ENCODE data around the gene APOB.

APOB gene

DNA sequence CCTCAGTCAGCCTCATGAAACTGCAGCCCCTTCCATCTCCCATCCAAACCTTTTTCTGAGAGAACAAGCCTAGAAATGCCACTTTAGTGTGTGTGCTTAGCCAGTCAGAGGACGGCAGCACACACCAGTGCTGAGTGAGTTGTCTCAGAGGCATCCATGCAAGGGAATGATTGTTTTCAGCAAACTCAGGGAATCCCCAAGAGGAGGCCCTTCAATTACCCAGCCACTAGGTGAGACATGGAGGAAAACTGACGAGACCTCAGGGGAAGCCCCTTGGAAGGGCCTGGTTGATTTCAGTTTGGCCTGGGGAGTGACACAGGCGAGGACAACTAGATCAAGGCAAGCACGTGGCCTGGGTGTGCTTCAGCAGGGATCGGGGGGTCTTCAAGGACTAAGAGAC, 49.7 kb downstream of the APOB start:
- no peak overlapping the region for H3K9ac ChIP-seq
- H3K36me3 ChIP-seq (ENCODE audit: insufficient read depth) = no peaks in the 10 kb centered on the region
- H2AFZ ChIP-seq (ENCODE audit: low read depth) = no peak overlapping the region
- no peaks in the 10 kb centered on the region for H4K20me1 ChIP-seq (ENCODE audit: insufficient read depth)
- no peaks in the 10 kb centered on the region for H3K4me1 ChIP-seq (ENCODE audit: low read depth, poor library complexity, severe bottlenecking)
- H3K27ac ChIP-seq = no peak overlapping the region
- TF ChIP-seq, protein P1, sequence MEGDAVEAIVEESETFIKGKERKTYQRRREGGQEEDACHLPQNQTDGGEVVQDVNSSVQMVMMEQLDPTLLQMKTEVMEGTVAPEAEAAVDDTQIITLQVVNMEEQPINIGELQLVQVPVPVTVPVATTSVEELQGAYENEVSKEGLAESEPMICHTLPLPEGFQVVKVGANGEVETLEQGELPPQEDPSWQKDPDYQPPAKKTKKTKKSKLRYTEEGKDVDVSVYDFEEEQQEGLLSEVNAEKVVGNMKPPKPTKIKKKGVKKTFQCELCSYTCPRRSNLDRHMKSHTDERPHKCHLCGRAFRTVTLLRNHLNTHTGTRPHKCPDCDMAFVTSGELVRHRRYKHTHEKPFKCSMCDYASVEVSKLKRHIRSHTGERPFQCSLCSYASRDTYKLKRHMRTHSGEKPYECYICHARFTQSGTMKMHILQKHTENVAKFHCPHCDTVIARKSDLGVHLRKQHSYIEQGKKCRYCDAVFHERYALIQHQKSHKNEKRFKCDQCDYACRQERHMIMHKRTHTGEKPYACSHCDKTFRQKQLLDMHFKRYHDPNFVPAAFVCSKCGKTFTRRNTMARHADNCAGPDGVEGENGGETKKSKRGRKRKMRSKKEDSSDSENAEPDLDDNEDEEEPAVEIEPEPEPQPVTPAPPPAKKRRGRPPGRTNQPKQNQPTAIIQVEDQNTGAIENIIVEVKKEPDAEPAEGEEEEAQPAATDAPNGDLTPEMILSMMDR (conservative IDR thresholded peaks at IDR 0.05; ENCODE audit: low read depth, low read length) = no peak
- H3K4me3 ChIP-seq (IDR thresholded peaks at IDR 0.05; ENCODE audit: insufficient read depth, low read depth, low read length) = no peak overlapping the region
- no peak overlapping the region for H3K4me2 ChIP-seq
- H3K27me3 ChIP-seq (ENCODE audit: insufficient read depth, low read depth) = no peaks in the 10 kb centered on the region
- H3K79me2 ChIP-seq (ENCODE audit: insufficient read depth, low read depth) = no peaks in the 10 kb centered on the region

DNA sequence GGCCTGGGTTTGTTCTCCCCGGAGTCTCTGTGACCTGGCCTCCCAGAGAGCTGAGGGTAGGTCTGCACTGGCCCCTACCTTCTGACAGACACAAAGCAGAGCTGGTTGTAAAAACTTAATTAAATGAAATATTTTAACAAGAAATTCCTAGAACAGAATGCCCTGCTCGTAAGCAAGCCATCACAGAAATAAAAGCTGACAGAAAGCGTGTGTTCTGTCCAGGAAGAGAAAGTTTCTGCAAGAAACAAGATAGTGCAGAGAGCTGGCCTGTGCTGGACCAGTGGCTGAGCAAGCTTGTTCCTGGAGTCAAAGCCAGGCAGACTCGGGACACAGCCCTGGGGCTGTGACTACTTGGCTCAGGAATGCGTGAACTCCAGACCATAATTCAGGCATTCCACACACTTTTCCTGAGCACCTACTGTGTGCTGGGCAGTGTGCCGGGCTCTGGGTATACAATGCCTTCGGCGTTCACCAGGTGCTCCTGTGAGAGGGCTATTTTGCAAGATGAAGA, 51.6 kb downstream of the APOB start:
- Histone ChIP-seq H3K79me2 (ENCODE audit: insufficient read depth, low read depth) (no peaks in the 10 kb centered on the region), H3K9ac (no peak overlapping the region), H3K4me2 (no peak overlapping the region), H3K36me3 (ENCODE audit: insufficient read depth) (no peaks in the 10 kb centered on the region), H4K20me1 (ENCODE audit: insufficient read depth) (no peaks in the 10 kb centered on the region), H3K4me1 (ENCODE audit: low read depth, poor library complexity, severe bottlenecking) (no peaks in the 10 kb centered on the region), H3K27me3 (ENCODE audit: insufficient read depth, low read depth) (no peaks in the 10 kb centered on the region), H2AFZ (ENCODE audit: low read depth) (no peak overlapping the region), H3K4me3 (IDR thresholded peaks at IDR 0.05; ENCODE audit: insufficient read depth, low read depth, low read length) (no peak overlapping the region), H3K27ac (no peak overlapping the region)
- TF ChIP-seq, protein P1 (conservative IDR thresholded peaks at IDR 0.05; ENCODE audit: low read depth, low read length) = no peak

- Histone ChIP-seq H4K20me1 (ENCODE audit: insufficient read depth) (no peaks in the 10 kb centered on the region), H3K27me3 (ENCODE audit: insufficient read depth, low read depth) (no peaks in the 10 kb centered on the region), H3K4me2 (no peak overlapping the region), H3K36me3 (ENCODE audit: insufficient read depth) (no peaks in the 10 kb centered on the region), H3K79me2 (ENCODE audit: insufficient read depth, low read depth) (no peaks in the 10 kb centered on the region), H3K9ac (no peak overlapping the region), H3K27ac (no peak overlapping the region), H3K4me1 (ENCODE audit: low read depth, poor library complexity, severe bottlenecking) (no peaks in the 10 kb centered on the region), H3K4me3 (IDR thresholded peaks at IDR 0.05; ENCODE audit: insufficient read depth, low read depth, low read length) (no peak overlapping the region), H2AFZ (ENCODE audit: low read depth) (no peak overlapping the region)
- TF ChIP-seq, protein P1 (conservative IDR thresholded peaks at IDR 0.05; ENCODE audit: low read depth, low read length) = no peak
These were observed 53.1 kb downstream of the APOB start for GRCh38 chr2:20990442-20991430.

GRCh38 chr2:20989404-20989803, 54.5 kb downstream of the APOB start:
- Histone ChIP-seq H3K27me3 (ENCODE audit: insufficient read depth, low read depth) (no peaks in the 10 kb centered on the region), H3K4me3 (IDR thresholded peaks at IDR 0.05; ENCODE audit: insufficient read depth, low read depth, low read length) (no peak overlapping the region), H3K36me3 (ENCODE audit: insufficient read depth) (no peaks in the 10 kb centered on the region), H2AFZ (ENCODE audit: low read depth) (no peak overlapping the region), H3K27ac (no peak overlapping the region), H3K9ac (no peak overlapping the region), H4K20me1 (ENCODE audit: insufficient read depth) (no peaks in the 10 kb centered on the region), H3K4me1 (ENCODE audit: low read depth, poor library complexity, severe bottlenecking) (no peaks in the 10 kb centered on the region), H3K4me2 (no peak overlapping the region), H3K79me2 (ENCODE audit: insufficient read depth, low read depth) (no peaks in the 10 kb centered on the region)
- TF ChIP-seq, protein P1 (conservative IDR thresholded peaks at IDR 0.05; ENCODE audit: low read depth, low read length) = no peak
